HepG2 (cell line): ENCODE data around the gene STRA6. TPM values are rescaled to one million over a fixed set of nuclear protein-coding genes. Genes with fewer than 3 reads are reported as not detected.

Experiments
- CC2D1A ChIP-seq: sonication (generic); formaldehyde crosslinking; IDR thresholded peaks from 2 replicates; pipeline ENCODE4 v1.8.1; 2023; ENCODE audit warnings: mild to moderate bottlenecking, missing genetic modification reagents
- ESRRA ChIP-seq: sonication (generic); formaldehyde crosslinking; IDR thresholded peaks from 2 replicates; pipeline ENCODE4 v1.5.1; 2020; ENCODE audit warnings: mild to moderate bottlenecking, low read depth, missing genetic modification reagents
- MAFG ChIP-seq: sonication (generic); formaldehyde crosslinking; IDR thresholded peaks from 2 replicates; pipeline ENCODE4 v1.5.1; 2020; ENCODE audit warnings: mild to moderate bottlenecking, missing genetic modification reagents
- ZNF143 ChIP-seq: sonication (generic); formaldehyde crosslinking; IDR thresholded peaks from 2 replicates; pipeline ENCODE4 v1.4.0; 2020; ENCODE audit warnings: missing genetic modification reagents
- ZNF225 ChIP-seq: sonication (generic); formaldehyde crosslinking; IDR thresholded peaks from 2 replicates; pipeline ENCODE4 v1.4.0; 2020; ENCODE audit warnings: mild to moderate bottlenecking, missing genetic modification reagents
- ZNF552 ChIP-seq: sonication (generic); formaldehyde crosslinking; IDR thresholded peaks from 2 replicates; pipeline ENCODE4 v1.9.0; 2022; ENCODE audit warnings: missing genetic modification reagents, mild to moderate bottlenecking, borderline replicate concordance
- polyA plus RNA-seq, 8 experiments: library from polyadenylated mRNA; depleted of rRNA in 3 of 8; stranded (reverse) in 7 of 8; unstranded in 1 of 8; fragments of >200 nt; fragmentation: Illumina TruSeq in 4 of 8; extraction: Trizol in 4 of 8; gene quantifications; 2 replicates each; pipeline versions ENCODE4 v1.2.1 to v1.2.3, GENCODE V29; 2011 to 2016; ENCODE audit warnings: low read depth in 4 of 8, missing spikeins in 1 of 8, mixed read lengths in 1 of 8; ENCODE audit not compliant: insufficient read depth in 1 of 8
- total RNA-seq, 5 experiments: library from RNA; depleted of rRNA; stranded (reverse); fragments of >200 nt; fragmentation: Illumina TruSeq; extraction: Trizol; gene quantifications; 2 replicates each; pipeline ENCODE4 v1.2.3, GENCODE V29; 2016; ENCODE audit warnings: low read depth in 1 of 5
- TF ChIP-seq, protein P1 (sequence below): sonication (generic); formaldehyde crosslinking; IDR thresholded peaks from 2 replicates; pipeline ENCODE4 v1.8.1; 2022; ENCODE audit warnings: low read depth, mild to moderate bottlenecking, missing genetic modification reagents
- TF ChIP-seq, protein P2 (sequence below): sonication (generic); formaldehyde crosslinking; IDR thresholded peaks from 2 replicates; pipeline ENCODE4 v1.5.1; 2020; ENCODE audit warnings: missing genetic modification reagents, mild to moderate bottlenecking, borderline replicate concordance
- TF ChIP-seq, protein P3 (sequence below): sonication (generic); formaldehyde crosslinking; IDR thresholded peaks from 2 replicates; pipeline ENCODE4 v1.4.0; 2020; ENCODE audit warnings: missing genetic modification reagents
- TF ChIP-seq, protein P4 (sequence below): IDR thresholded peaks from 2 replicates; pipeline ENCODE4 v1.6.1; 2016; ENCODE audit warnings: missing compliant biosample characterization, missing genetic modification reagents, borderline replicate concordance

The STRA6 gene
- total and polyA plus RNA-seq, 2 of the 13 experiments (the other 11 are each of a cell fraction or from before 2014, with no cell fraction given), result 1.6 to 2.1 TPM

DNA sequence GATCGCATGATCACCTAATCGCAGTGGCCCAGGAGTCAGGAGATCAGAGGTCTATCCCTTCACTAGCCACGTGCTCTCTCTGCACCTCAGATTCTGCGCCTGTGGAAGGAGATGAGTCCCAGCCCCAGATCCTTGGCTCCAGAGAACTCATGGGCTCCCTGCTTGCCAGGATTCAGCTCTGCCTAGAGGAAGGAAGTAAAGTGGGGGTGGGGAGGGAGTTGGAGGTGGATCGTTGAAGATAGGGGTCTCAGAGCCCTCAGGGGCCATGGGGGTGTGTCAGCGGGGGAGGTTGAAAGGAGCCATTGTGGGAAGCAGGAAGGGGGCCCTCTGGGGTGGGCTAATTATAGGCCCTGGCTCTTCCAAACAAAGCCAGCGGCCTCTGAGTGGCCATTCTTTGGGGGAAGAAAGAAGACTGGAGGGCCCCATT is 11.3 kb upstream of the STRA6 start (continued):
- TF ChIP-seq, protein P1, sequence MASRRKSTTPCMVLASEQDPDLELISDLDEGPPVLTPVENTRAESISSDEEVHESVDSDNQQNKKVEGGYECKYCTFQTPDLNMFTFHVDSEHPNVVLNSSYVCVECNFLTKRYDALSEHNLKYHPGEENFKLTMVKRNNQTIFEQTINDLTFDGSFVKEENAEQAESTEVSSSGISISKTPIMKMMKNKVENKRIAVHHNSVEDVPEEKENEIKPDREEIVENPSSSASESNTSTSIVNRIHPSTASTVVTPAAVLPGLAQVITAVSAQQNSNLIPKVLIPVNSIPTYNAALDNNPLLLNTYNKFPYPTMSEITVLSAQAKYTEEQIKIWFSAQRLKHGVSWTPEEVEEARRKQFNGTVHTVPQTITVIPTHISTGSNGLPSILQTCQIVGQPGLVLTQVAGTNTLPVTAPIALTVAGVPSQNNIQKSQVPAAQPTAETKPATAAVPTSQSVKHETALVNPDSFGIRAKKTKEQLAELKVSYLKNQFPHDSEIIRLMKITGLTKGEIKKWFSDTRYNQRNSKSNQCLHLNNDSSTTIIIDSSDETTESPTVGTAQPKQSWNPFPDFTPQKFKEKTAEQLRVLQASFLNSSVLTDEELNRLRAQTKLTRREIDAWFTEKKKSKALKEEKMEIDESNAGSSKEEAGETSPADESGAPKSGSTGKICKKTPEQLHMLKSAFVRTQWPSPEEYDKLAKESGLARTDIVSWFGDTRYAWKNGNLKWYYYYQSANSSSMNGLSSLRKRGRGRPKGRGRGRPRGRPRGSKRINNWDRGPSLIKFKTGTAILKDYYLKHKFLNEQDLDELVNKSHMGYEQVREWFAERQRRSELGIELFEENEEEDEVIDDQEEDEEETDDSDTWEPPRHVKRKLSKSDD (CRISPR knock-in tag), result no peak
- TF ChIP-seq, protein P2, sequence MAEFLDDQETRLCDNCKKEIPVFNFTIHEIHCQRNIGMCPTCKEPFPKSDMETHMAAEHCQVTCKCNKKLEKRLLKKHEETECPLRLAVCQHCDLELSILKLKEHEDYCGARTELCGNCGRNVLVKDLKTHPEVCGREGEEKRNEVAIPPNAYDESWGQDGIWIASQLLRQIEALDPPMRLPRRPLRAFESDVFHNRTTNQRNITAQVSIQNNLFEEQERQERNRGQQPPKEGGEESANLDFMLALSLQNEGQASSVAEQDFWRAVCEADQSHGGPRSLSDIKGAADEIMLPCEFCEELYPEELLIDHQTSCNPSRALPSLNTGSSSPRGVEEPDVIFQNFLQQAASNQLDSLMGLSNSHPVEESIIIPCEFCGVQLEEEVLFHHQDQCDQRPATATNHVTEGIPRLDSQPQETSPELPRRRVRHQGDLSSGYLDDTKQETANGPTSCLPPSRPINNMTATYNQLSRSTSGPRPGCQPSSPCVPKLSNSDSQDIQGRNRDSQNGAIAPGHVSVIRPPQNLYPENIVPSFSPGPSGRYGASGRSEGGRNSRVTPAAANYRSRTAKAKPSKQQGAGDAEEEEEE (CRISPR knock-in tag), result no peak
- TF ChIP-seq ZNF143 (CRISPR knock-in tag) (no peak), ZNF552 (CRISPR knock-in tag) (no peak), CC2D1A (CRISPR knock-in tag) (no peak), ZNF225 (CRISPR knock-in tag) (no peak), ESRRA (no peak), MAFG (no peak)
- TF ChIP-seq, protein P3, sequence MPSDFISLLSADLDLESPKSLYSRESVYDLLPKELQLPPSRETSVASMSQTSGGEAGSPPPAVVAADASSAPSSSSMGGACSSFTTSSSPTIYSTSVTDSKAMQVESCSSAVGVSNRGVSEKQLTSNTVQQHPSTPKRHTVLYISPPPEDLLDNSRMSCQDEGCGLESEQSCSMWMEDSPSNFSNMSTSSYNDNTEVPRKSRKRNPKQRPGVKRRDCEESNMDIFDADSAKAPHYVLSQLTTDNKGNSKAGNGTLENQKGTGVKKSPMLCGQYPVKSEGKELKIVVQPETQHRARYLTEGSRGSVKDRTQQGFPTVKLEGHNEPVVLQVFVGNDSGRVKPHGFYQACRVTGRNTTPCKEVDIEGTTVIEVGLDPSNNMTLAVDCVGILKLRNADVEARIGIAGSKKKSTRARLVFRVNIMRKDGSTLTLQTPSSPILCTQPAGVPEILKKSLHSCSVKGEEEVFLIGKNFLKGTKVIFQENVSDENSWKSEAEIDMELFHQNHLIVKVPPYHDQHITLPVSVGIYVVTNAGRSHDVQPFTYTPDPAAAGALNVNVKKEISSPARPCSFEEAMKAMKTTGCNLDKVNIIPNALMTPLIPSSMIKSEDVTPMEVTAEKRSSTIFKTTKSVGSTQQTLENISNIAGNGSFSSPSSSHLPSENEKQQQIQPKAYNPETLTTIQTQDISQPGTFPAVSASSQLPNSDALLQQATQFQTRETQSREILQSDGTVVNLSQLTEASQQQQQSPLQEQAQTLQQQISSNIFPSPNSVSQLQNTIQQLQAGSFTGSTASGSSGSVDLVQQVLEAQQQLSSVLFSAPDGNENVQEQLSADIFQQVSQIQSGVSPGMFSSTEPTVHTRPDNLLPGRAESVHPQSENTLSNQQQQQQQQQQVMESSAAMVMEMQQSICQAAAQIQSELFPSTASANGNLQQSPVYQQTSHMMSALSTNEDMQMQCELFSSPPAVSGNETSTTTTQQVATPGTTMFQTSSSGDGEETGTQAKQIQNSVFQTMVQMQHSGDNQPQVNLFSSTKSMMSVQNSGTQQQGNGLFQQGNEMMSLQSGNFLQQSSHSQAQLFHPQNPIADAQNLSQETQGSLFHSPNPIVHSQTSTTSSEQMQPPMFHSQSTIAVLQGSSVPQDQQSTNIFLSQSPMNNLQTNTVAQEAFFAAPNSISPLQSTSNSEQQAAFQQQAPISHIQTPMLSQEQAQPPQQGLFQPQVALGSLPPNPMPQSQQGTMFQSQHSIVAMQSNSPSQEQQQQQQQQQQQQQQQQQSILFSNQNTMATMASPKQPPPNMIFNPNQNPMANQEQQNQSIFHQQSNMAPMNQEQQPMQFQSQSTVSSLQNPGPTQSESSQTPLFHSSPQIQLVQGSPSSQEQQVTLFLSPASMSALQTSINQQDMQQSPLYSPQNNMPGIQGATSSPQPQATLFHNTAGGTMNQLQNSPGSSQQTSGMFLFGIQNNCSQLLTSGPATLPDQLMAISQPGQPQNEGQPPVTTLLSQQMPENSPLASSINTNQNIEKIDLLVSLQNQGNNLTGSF, result no peak
- TF ChIP-seq, protein P4, sequence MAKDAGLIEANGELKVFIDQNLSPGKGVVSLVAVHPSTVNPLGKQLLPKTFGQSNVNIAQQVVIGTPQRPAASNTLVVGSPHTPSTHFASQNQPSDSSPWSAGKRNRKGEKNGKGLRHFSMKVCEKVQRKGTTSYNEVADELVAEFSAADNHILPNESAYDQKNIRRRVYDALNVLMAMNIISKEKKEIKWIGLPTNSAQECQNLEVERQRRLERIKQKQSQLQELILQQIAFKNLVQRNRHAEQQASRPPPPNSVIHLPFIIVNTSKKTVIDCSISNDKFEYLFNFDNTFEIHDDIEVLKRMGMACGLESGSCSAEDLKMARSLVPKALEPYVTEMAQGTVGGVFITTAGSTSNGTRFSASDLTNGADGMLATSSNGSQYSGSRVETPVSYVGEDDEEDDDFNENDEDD (CRISPR knock-in tag), result no peak
